KOPT-K1 (cell line): ENCODE results near the gene HTR3B.

Experiments
- H3K27ac ChIP-seq: fragments of 200-600 bp; sonication (generic); 2 replicates; pipeline ENCODE4 v1.5.1; 2016; ENCODE audit warnings: antibody characterized with exemption, mild to moderate bottlenecking, low read depth, low read length; ENCODE audit not compliant: poor library complexity, severe bottlenecking
- H3K36me3 ChIP-seq: fragments of 200-600 bp; sonication (generic); 2 replicates; pipeline ENCODE4 v1.5.1; 2017; ENCODE audit warnings: antibody characterized with exemption, mild to moderate bottlenecking, low read length, moderate library complexity; ENCODE audit not compliant: insufficient read depth
- H3K9me3 ChIP-seq: fragments of 200-600 bp; sonication (generic); 2 replicates; pipeline ENCODE4 v1.5.1; 2017; ENCODE audit warnings: antibody characterized with exemption, low read length, mild to moderate bottlenecking; ENCODE audit not compliant: insufficient read depth, poor library complexity, severe bottlenecking

Gene HTR3B

GRCh38 chr11:113904379-113905101 is at the start of gene HTR3B:
Gene HTR3B, plus strand, starts transcription at chr11:113904796. Its CDS starts 138 bp downstream, at chr11:113904934.
- Histone ChIP-seq H3K36me3 (no peaks in the 10 kb centered on the region), H3K27ac (no peak within 1 kb of the TSS), H3K9me3 (no peaks in the 10 kb centered on the region)

- Histone ChIP-seq H3K36me3 (no peaks in the 10 kb centered on the region), H3K9me3 (no peaks in the 10 kb centered on the region), H3K27ac (no peak overlapping the region)
Observed at GRCh38 chr11:113855803-113856202, 48.8 kb upstream of the HTR3B start.

DNA sequence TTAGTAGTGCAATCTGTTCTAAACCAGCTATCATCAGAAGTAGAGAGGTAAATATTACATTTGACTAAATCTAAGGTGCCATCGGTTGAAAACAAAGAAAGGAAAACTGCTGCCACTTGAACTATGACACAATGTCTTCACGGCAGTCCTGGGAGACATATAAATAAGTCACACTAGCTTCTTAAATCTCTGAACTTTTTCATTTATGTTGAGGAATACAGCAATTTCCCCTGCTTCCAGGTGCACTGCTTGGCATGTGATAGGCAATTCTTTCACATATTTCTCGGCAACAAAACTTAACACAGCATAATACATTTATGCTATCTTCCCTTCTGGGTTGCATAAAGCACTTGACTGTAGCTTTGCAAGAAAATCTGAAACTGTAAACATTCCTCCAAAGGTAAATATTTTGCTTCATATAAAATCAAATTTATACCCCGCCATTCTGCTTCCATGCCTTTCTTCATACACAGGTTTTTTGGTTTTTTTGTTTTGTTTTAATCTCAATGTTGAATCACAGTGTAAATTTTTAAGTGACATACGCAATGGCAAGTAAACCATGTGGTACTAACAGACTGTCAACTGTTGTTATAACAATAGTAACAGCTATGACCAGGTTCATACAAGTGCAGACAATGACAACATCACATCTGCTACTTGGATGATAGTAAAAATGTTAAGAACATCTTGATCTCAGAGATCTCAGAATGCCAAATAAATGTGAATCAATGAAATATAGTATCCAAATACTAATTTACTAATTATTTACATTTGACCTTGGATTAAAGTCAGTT is 47.4 kb upstream of the HTR3B start:
- Histone ChIP-seq H3K27ac (no peak overlapping the region), H3K36me3 (no peaks in the 10 kb centered on the region), H3K9me3 (no peaks in the 10 kb centered on the region)

DNA sequence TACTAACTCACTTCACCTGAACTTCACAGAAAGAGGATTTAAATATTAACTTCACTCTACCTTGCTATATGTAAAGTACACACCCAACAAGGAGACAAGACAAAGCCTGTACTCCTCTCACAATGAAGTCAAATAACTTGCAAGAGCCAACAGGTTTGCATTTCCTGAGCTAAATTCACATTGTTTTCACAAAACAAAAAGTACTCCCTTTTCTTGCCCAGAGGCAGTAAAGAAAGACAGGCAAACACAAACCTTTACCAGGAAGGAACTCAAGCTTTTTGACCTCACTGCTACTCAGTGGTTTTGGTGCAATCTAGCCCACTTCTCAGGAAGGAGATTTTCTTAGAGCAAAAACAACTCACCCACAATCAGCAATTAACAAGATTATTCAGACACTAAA is 44.9 kb upstream of the HTR3B start:
- Histone ChIP-seq H3K9me3 (no peaks in the 10 kb centered on the region), H3K36me3 (no peaks in the 10 kb centered on the region), H3K27ac (no peak overlapping the region)

DNA sequence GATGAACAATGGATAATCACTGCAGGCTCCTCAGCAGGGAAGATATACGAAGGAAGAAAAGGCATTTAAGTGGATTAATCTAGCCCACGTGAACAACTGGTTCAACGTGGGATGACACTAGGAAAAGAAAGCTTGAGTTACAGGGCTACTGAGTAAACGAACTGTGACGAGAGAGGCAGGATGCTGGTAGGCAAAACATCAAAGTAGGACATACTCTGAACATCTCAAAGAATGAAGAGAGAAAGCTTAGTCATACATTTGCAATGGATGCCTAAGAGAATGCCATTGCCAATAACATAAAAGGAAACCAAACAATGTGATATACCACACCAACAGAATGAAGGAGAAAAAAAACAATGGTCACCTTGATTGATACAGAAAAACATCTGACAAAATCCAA is 42.2 kb upstream of the HTR3B start:
- H3K27ac ChIP-seq: no peak overlapping the region
- no peaks in the 10 kb centered on the region for H3K9me3 ChIP-seq
- no peaks in the 10 kb centered on the region for H3K36me3 ChIP-seq

GRCh38 chr11:113864410-113864809 is 40.2 kb upstream of the HTR3B start:
- Histone ChIP-seq H3K9me3 (no peaks in the 10 kb centered on the region), H3K36me3 (no peaks in the 10 kb centered on the region), H3K27ac (no peak overlapping the region)

DNA sequence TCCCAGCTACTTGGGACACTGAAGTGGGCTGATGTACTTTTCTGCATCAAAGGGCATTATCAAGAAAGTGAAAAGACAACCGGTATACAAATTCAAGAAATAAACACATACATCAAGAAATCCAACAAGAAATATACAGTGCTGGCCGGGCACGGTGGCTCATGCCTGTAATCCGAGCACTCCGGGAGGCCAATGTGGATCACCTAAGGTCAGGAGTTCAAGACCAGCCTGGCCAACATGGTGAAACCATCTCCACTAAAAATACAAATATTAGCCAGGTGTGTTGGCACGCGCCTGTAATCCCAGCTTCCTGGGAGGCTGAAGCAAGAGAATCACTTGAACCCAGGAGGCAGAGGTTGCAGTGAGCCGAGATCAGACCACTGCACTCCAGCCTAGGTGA is 38.7 kb upstream of the HTR3B start:
- Histone ChIP-seq H3K9me3 (no peaks in the 10 kb centered on the region), H3K27ac (no peak overlapping the region), H3K36me3 (no peaks in the 10 kb centered on the region)

- no peaks in the 10 kb centered on the region for H3K36me3 ChIP-seq
- H3K27ac ChIP-seq: no peak overlapping the region
- H3K9me3 ChIP-seq: no peaks in the 10 kb centered on the region
Observed at GRCh38 chr11:113867843-113868503, 36.6 kb upstream of the HTR3B start.

GRCh38 chr11:113871336-113871735 is 33.3 kb upstream of the HTR3B start:
- Histone ChIP-seq H3K36me3 (no peaks in the 10 kb centered on the region), H3K27ac (no peak overlapping the region), H3K9me3 (no peaks in the 10 kb centered on the region)

DNA sequence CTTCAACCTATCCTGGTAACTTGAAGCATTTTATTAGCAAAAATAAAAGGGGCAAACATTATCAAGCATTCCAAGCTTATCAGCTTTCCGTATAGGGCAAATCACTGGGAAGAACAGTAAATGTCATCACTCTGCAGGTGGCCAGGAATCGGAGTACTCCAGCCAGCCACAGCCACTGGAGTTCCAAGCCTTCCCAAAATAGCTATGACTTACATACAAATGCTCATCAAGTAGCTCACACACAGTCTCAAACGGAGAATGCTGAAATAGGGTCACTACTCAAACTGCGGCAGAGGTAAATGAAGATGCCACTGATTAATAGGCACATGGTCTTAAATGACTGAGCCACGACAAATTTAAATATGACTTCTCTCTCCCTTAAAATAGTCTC is 31.4 kb upstream of the HTR3B start:
- Histone ChIP-seq H3K36me3 (no peaks in the 10 kb centered on the region), H3K27ac (no peak overlapping the region)

GRCh38 chr11:113874096-113874495 is 30.5 kb upstream of the HTR3B start:
- Histone ChIP-seq H3K36me3 (no peaks in the 10 kb centered on the region), H3K27ac (no peak overlapping the region), H3K9me3 (no peaks in the 10 kb centered on the region)

More for the DNA sequence above, 31.4 kb upstream of the HTR3B start:
- H3K9me3 ChIP-seq: no peaks in the 10 kb centered on the region

DNA sequence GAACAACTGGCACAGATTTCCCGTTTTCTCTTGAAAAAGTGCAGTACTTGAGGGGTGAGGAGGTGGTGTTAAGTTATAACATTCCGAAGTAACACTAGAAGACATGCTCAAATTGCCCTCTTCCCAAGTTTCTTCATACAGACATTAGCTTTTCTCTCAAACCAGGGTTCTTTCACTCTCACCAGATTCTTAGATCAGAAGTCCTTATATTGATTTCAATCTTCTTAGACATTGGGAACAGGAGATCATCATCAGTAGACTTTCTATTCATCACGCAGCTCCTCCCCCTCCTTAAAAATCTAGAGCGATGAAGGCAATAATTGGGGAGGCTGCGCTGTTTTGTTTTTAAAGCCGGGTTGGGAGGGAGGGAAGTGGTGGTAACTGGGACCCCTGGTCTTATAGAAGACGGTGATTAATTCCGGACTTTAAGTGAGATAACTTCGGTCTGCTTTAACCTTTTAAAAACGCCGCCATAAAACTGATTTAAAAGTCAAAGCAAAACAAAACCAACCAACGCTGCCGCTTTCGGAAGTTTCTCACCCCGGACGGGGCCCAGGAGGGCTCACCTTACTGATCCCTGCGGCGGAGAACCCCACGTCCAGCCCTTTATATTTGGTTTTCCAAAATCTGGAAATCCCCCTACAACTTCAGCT is 29.9 kb upstream of the HTR3B start:
- no peaks in the 10 kb centered on the region for H3K9me3 ChIP-seq
- no peaks in the 10 kb centered on the region for H3K36me3 ChIP-seq
- H3K27ac ChIP-seq: peak overlapping the region; percentile 60

- Histone ChIP-seq H3K27ac (peak within 1 kb of the TSS; percentile 60), H3K36me3 (no peaks in the 10 kb centered on the region), H3K9me3 (no peaks in the 10 kb centered on the region)
Observed at GRCh38 chr11:113875234-113876073, 29.1 kb upstream of the HTR3B start, which contains the start of gene USP28. Gene USP28, minus strand, starts transcription at chr11:113875572. Its CDS starts 71 bp downstream, at chr11:113875501.

DNA sequence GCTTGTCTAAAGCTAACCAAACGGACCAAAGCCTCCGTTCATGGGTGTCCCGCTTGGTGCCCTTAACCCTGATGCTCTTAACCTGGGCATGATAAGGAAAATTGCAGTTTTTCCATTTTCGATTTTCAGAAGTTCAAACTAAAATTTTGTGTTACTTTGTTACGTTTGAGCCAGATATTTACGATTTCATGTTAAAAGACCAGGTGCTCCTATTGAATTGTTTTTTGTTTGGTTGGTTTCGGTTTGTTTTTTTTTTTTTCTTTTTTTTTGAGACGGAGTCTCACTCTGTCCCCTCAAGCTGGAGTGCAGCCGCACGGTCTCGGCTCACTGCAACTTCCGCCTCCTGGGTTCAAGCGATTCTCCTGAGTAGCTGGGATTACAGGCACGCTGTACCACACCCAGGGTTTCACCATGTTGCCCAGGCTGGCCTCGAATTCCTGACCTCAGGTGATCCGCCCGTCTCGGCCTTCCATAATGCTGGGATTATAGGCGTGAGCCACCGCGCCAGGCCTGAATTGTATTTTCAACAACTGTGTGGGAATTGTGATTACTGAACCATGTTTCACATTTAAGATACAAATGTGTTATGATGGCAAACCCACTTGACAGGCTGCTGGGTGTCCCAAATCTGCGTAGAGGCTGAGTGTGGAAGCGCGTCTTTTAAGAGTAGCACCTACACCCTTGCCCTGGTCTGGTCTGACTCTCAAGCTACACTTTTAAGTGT is 28.4 kb upstream of the HTR3B start:
- Histone ChIP-seq H3K36me3 (no peaks in the 10 kb centered on the region), H3K27ac (peak overlapping the region; percentile 56)

More for the DNA sequence above, 28.4 kb upstream of the HTR3B start:
- no peaks in the 10 kb centered on the region for H3K9me3 ChIP-seq
